ENCODE data around the gene SLC39A11. TPM values are rescaled to one million over a fixed set of nuclear protein-coding genes. Genes with fewer than 3 reads are reported as not detected.

SLC39A11 gene
- total and polyA plus RNA-seq, 2 of the 13 experiments (the other 11 are each of a cell fraction or from before 2014, with no cell fraction given): 17.2 to 31.5 TPM

DNA sequence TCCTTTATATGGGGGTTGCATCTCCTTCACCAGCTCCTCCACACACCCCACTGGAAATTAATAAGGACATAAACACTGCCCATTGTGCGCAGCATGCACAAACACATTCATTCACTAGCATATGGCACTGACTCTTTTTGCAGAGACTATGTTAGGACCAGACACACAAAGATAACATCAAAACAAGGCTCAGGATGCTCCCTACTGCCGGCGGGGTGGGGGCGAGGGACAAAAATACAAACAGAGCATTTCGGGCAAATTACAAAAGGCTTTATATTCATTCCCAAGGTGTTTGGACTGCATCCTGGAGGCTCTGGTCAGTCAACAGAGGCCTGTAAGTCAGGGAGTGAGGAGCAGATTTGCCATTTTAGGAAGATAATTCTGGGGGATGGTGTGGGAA is 299.7 kb downstream of the SLC39A11 start (continued):
- TF ChIP-seq ZNF746 (CRISPR knock-in tag; IDR thresholded peaks at IDR 0.05) (no peak), FOXM1 (CRISPR knock-in tag; IDR thresholded peaks at IDR 0.05) (no peak)

DNA sequence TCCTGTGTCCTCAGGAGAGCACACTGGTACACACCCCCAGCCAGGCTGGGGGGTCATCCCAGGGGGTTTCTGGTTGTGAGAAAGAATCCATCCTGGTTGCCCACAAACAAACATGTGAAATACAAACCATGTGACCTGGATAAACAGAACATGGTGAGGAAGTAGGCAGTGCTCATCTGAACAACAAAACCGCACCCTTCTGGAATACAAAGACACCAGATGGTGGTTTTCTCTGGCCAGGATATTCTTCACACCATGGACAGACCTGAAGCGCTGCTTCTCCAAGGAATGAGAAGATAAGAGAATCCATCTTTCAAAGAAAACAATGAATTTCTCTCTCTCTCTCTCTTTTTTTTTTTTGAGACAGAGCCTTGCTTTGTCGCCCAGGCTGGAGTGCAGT is 302.3 kb downstream of the SLC39A11 start:
- CTCF ChIA-PET (ENCODE audit: low intra/inter-chr PET ratio, low total read pairs): no interaction called here
- WGBS (ENCODE audit: low lambda C conversion rate): 98% methylated on average over 3 of the region's 3 CpGs
- Histone ChIP-seq H3K4me2 (ENCODE audit: low read depth, low read length) (no peak overlapping the region), H3K4me1 (ENCODE audit: insufficient read depth, low read length) (peaks cover 25% of the 10 kb centered on the region), H2AFZ (ENCODE audit: low read length) (no peak overlapping the region), H3K9me3 (ENCODE audit: low read length) (peaks cover 6% of the 10 kb centered on the region; the same call in 1 of the 2 replicates), H3K79me2 (ENCODE audit: insufficient read depth, low read length) (no peaks in the 10 kb centered on the region), H3K9ac (ENCODE audit: insufficient read depth, low read depth, low read length) (no peak overlapping the region), H3K36me3 (replicated peaks in 1 of 2; ENCODE audit: control insufficient read depth in 1 of 2, insufficient read depth in 2 of 2, low read length in 2 of 2) (no peaks in the 10 kb centered on the region), H4K20me1 (ENCODE audit: insufficient read depth, low read length) (no peaks in the 10 kb centered on the region), H3K4me3 (replicated peaks in 1 of 3; ENCODE audit: insufficient read depth in 1 of 3, low read depth in 2 of 3, low read length in 3 of 3) (no peak overlapping the region), H3K27me3 (ENCODE audit: control insufficient read depth in 1 of 2, insufficient read depth in 2 of 2, low read length in 2 of 2) (no peaks in the 10 kb centered on the region), H3K27ac (ENCODE audit: extremely low read length, insufficient read depth, low read length) (no peak overlapping the region)
- FAIRE-seq (no peak), ATAC-seq (no peak), DNase-seq (ENCODE audit: low spot score) (no peak)
- TF ChIP-seq SALL2 (CRISPR knock-in tag; IDR thresholded peaks at IDR 0.05) (no peak), ZNF776 (CRISPR knock-in tag; IDR thresholded peaks at IDR 0.05) (no peak), ZNF564 (CRISPR knock-in tag; IDR thresholded peaks at IDR 0.05) (no peak), ZNF530 (CRISPR knock-in tag; IDR thresholded peaks at IDR 0.05; ENCODE audit: low read depth) (no peak)
- TF ChIP-seq, protein P1, sequence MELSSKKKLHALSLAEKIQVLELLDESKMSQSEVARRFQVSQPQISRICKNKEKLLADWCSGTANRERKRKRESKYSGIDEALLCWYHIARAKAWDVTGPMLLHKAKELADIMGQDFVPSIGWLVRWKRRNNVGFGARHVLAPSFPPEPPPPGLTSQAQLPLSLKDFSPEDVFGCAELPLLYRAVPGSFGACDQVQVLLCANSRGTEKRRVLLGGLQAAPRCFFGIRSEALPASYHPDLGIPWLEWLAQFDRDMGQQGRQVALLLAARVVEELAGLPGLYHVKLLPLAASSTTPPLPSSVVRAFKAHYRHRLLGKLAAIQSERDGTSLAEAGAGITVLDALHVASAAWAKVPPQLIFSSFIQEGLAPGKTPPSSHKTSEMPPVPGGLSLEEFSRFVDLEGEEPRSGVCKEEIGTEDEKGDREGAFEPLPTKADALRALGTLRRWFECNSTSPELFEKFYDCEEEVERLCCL (CRISPR knock-in tag; IDR thresholded peaks at IDR 0.05; ENCODE audit: borderline replicate concordance): no peak
- TF ChIP-seq, protein P2, sequence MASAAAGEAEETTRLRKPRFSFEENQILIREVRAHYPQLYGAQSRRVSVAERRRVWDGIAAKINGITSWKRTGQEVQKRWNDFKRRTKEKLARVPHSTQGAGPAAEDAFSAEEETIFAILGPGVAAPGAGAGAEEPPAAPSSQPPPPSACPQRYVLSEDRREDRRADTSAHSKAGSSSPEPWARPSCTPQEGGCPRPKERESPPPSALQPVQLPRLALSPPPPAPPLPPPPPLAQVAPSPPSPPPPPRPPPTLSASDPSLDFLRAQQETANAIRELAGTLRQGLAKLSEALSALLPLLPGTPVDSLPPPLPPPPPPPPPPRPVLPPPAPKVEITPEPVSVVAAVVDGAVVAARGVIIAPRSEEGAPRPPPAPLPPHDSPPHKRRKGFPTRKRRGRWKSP (CRISPR knock-in tag; IDR thresholded peaks at IDR 0.05): no peak
- POLR2A ChIA-PET: no interaction called here
- intact Hi-C loops (cut with micrococcal nuclease; ENCODE audit: unreplicated experiment) (no loop called here), in situ Hi-C loops (cut with HindIII; ENCODE audit: extremely low pct_ligation_motif_present, low pct_unique_long_range_greater_than_20kb) (no loop called here)
- BruUV-seq (replicated peaks): no TSS peak

Measured in HepG2 (cell line).